GM21447 (cell line): ENCODE measurements around the gene UBE2D4.
"Not testable (repeated sequence)": the region's sequence is repeated elsewhere in the genome, so short reads cannot be mapped to it uniquely, and the experiment has no call there.

ENCODE experiments used
- ATAC-seq: cut with Tn5 transposase; IDR thresholded peaks from one replicate; pipeline ENCODE4 v1.9.1; 2021; ENCODE audit not compliant: unreplicated experiment

The UBE2D4 gene

DNA sequence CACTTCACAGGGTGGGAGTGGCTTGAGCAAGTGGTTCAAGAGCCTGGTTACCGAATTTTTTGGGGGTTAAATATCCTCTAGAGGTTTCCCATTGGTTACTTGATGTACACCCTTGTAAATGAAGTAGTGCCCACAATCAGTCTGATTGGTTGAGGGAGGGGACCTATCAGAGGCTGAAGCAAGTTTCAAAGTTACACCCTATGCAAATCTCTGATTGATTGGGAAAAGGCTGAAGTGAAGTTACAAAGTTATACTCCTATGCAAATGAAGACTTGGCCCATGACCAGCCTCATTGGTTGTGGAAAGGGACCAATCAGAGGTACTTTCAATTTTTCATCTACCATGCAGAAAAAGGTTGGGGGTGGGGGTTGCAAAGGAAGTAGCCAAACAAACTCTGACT is 34.7 kb downstream of the UBE2D4 start:
- ATAC-seq, result no peak

- ATAC-seq, result not testable (repeated sequence)
Measured at GRCh38 chr7:43966392-43966791, 40.2 kb downstream of the UBE2D4 start.

- not testable (repeated sequence) for ATAC-seq
Measured at GRCh38 chr7:43968172-43969040, 42.2 kb downstream of the UBE2D4 start.

- not testable (repeated sequence) for ATAC-seq
Measured at GRCh38 chr7:43969586-43969985, 43.4 kb downstream of the UBE2D4 start.

DNA sequence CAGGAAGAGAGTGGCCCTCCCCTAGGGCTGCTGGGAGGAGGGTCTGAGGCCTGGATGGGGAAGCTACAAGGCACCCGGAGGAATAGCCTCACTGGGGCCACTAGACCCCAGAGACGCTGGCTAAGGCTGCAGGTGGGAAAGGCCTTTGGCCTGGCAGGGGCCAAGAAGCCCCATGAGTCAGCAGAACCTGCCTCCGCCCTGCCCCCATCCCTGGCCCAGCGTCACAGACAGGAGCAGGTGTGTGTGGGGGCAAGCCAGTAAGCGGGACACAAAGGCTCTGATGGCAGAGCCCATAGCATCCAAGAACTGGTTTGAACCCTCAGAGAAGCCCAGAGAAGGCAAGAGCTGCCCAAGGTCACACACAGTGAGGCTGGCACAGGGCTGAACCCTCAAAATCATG is 44.5 kb downstream of the UBE2D4 start:
- ATAC-seq, result not testable (repeated sequence)

DNA sequence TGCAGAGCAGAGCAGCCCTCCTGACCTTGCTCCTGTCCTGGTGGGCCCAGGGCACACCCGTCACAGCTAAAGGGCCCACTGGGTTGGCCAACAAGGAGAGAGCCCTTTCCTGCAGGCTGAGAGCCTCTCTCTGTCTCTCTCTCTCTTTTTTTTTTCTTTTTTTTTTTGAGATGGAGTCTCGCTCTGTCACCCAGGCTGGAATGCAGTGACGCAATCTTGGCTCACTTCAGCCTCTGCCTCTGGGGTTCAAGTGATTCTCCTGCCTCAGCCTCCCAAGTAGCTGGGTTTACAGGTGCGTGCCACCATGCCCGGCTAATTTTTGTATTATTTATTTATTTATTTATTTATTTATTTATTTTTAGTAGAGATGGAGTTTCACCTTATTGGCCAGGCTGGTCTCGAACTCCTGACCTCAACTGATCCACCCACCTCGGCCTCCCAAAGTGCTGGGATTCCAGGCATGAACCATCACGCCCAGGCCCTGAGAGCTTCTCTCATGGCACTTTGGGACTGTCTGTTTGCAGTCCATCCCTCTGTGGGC is 47.9 kb downstream of the UBE2D4 start:
- not testable (repeated sequence) for ATAC-seq

DNA sequence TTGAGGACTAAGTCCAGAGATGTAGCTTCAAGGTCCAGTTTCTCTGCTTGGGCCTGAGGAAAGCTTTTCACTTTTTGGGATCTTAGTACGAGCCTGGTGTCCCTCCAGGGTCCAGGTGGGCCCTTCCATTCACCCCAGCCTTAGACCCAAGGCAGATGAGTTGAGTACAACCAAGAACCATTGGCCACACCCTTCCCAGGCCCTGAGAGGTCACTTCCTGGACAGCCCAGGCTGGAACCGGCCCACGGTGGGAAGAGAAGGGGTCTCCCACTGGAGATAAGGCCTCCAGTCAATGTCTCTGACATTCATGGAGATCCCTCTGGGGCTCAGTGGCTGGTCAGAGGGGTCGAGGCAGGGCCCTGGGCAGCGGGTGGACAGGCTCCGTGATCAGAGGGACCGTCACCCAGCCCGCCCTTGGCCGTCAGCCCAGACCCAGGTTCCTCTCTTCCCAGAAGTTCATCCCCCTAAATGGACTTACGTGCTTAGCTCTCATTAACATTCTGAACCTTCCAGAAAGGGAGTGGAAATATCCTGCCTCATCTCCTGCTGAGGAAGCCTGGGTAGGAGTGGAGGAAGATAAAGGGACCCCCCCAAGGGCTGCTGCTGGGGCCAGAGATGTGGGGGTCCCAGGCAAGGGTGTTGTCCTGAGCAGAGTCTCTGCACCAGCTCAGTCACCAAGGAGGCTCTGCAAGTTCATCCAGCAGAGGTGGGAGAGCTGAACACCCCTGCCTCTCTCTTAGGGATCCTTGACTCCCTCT is 48.7 kb downstream of the UBE2D4 start:
- not testable (repeated sequence) for ATAC-seq

DNA sequence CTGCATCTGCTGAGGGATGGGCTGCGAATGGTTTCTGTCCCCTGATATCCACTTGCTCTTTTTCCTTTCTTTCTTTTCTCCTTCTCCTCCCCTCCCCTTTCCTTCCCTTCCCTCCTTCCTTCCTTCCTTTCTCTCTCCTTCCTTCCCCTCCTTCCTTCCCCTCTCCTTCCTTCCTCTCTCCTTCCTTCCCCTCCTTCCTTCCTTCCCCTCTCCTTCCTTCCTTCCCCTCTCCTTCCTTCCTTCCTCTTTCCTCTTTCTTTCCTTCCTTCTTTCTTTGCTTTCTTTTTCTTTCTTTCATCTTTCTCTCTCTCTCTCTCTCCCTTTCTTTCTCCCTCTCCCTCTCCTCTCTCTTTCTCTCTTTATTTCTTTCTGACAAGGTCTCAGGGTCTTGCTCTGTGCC is 51.3 kb downstream of the UBE2D4 start:
- ATAC-seq, result no peak

DNA sequence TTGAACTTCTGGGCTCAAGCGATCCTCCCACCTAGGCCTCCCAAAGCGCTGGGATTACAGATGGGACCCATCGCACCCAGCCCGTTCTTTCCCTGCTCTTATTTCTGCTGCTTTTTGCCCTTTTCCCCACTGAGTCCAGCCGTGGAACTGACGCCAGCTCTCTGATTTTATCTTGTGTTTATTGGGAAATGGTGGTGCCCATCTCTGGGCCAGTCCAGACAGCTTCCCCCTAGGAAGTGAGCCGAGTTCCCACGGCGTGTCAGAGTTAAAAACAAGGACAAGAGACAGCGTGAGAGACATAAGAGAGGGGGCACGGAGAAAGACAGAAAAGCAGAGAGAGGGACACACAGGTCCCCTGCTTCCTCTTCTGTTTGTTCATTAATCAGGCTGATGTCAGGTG is 51.9 kb downstream of the UBE2D4 start:
- ATAC-seq, result not testable (repeated sequence)

DNA sequence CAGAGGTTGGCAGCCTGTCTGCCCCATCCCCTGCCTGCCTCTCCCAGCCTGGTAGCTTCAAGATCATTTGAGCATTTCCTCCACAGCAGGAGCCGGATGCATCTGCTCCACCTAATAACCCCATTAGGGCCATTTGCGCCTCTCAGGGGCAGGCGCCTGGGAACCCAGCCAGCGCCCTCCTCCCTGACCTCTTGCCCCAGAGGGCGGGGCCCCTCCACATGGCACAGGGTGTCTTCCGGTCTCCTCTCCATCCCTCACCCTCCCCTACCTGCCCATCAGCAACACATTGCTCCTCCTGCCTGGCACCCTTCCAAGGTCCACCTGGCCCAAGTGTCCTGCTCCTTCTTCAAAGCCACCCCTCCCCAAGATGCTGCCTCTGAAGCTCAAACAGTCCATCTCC is 56.6 kb downstream of the UBE2D4 start:
- ATAC-seq, result not testable (repeated sequence)

GRCh38 chr7:43983736-43984135 is 57.5 kb downstream of the UBE2D4 start:
- not testable (repeated sequence) for ATAC-seq

- ATAC-seq, result peak; percentile 73
Measured at GRCh38 chr7:43985904-43986864, 59.9 kb downstream of the UBE2D4 start.

GRCh38 chr7:43987476-43987875 is 61.2 kb downstream of the UBE2D4 start:
- ATAC-seq, result not testable (repeated sequence)

GRCh38 chr7:43990011-43990585 is 63.9 kb downstream of the UBE2D4 start:
- not testable (repeated sequence) for ATAC-seq

- ATAC-seq, result not testable (repeated sequence)
Measured at GRCh38 chr7:43990829-43991228, 64.6 kb downstream of the UBE2D4 start.

GRCh38 chr7:43992896-43993295 is 66.7 kb downstream of the UBE2D4 start:
- peak; percentile 95 for ATAC-seq

DNA sequence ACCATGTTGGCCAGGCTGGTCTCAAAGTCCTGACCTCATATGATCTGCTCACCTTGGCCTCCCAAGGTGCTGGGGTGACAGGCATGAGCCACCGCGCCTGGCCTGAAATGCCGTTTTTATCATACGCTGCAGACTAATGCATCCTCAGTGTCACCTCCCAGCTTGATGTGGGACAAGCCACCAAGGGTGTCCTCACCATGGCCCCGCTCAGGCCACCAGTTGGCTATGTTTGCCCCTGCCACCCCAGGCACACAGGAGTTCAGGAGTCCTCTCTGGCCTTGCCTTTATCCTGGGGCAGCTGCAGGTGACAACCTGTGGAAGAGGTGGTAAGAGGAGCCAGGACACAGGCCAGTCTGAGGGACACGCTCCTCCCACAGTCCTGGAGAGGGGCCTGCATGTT is 68.4 kb downstream of the UBE2D4 start:
- not testable (repeated sequence) for ATAC-seq

DNA sequence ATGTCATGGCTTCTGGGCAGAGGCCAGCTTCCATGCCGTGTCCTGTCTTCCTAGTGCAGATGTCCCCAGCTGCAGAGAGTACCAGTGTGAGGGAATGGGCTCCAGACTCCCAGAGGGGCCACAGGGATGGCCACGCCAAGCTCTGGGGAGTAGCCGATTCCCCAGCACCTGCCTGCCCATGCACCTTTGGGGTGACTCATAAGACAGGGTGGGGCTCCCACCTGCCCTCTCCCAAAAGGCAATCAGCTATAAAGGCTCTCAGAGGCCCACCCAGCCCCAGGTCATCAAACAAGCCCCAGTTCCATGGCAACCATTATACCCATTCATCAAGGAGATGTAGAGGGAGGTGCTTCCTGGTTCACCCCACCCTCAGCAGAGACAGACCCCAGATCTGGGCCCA is 71.3 kb downstream of the UBE2D4 start, which contains the start of gene SPDYE1:
Gene SPDYE1 (plus strand): TSS at position 366 of the 400 bp plus-strand sequence. CDS start 2,053 bp downstream, outside the sequence.
- ATAC-seq, result not testable (repeated sequence)
